Central memory CD8-positive, alpha-beta T cell (primary cell): ENCODE measurements around the gene KLF16.
A peak's percentile ranks its signal among the peaks of the same experiment; 100 is the strongest.
"Not testable (repeated sequence)": the region's sequence is repeated elsewhere in the genome, so short reads cannot be mapped to it uniquely, and the experiment has no call there.

Experiments used
- ATAC-seq: fragments of 150-1000 bp; cut with Tn5 transposase; replicated peaks from 2 replicates; pipeline ENCODE4 v1.10.0; 2022; ENCODE audit warnings: mild to moderate bottlenecking, moderate FRiP score, moderate number of reproducible peaks; ENCODE audit not compliant: poor library complexity, severe bottlenecking; ENCODE audit errors: extremely low read depth
- DNase-seq, 2 donors: peaks; one replicate each; pipeline ENCODE4 v3.0.0; 2021; ENCODE audit warnings: low spot score in 2 of 2
- H3K27ac Mint-ChIP-seq: one replicate; pipeline ENCODE4 v1.8.0; 2022; ENCODE audit warnings: low read depth, mild to moderate bottlenecking, moderate library complexity, mixed read lengths
- H3K27me3 Mint-ChIP-seq: one replicate; pipeline ENCODE4 v1.8.0; 2022; ENCODE audit warnings: mixed read lengths
- H3K36me3 Mint-ChIP-seq: one replicate; pipeline ENCODE4 v1.8.0; 2022; ENCODE audit warnings: mild to moderate bottlenecking, moderate library complexity, mixed read lengths; ENCODE audit not compliant: insufficient read depth
- H3K4me1 Mint-ChIP-seq: one replicate; pipeline ENCODE4 v1.8.0; 2022; ENCODE audit warnings: mixed read lengths
- H3K4me3 Mint-ChIP-seq: one replicate; pipeline ENCODE4 v1.8.0; 2022; ENCODE audit warnings: mild to moderate bottlenecking, moderate library complexity, mixed read lengths
- H3K9me3 Mint-ChIP-seq: one replicate; pipeline ENCODE4 v1.8.0; 2022; ENCODE audit warnings: mixed read lengths

The KLF16 gene

GRCh38 chr19:1902923-1903322, 39.5 kb upstream of the KLF16 start:
- DNase-seq (no peak), ATAC-seq (no peak)
- peaks cover 14% of the 10 kb centered on the region for H3K4me1 Mint-ChIP-seq
- H3K27me3 Mint-ChIP-seq: no peaks in the 10 kb centered on the region
- H3K36me3 Mint-ChIP-seq: peaks cover 16% of the 10 kb centered on the region
- H3K4me3 Mint-ChIP-seq: no peak overlapping the region
- H3K27ac Mint-ChIP-seq: no peak overlapping the region
- H3K9me3 Mint-ChIP-seq: no peaks in the 10 kb centered on the region

GRCh38 chr19:1901940-1902404, 38.6 kb upstream of the KLF16 start:
- no peak overlapping the region for H3K27ac Mint-ChIP-seq
- H3K27me3 Mint-ChIP-seq: no peaks in the 10 kb centered on the region
- DNase-seq (no peak), ATAC-seq (no peak)
- H3K4me3 Mint-ChIP-seq: no peak overlapping the region
- peaks cover 22% of the 10 kb centered on the region for H3K36me3 Mint-ChIP-seq
- peaks cover 21% of the 10 kb centered on the region for H3K4me1 Mint-ChIP-seq
- no peaks in the 10 kb centered on the region for H3K9me3 Mint-ChIP-seq

GRCh38 chr19:1896508-1896907, 33.1 kb upstream of the KLF16 start:
- Mint-ChIP-seq H3K27ac (peak overlapping the region; percentile 96), H3K4me1 (peaks cover 21% of the 10 kb centered on the region), H3K27me3 (no peaks in the 10 kb centered on the region), H3K4me3 (peak overlapping the region; percentile 82), H3K36me3 (peaks cover 18% of the 10 kb centered on the region), H3K9me3 (no peaks in the 10 kb centered on the region)
- ATAC-seq: no peak
- DNase-seq: no peak

GRCh38 chr19:1893791-1894190, 30.4 kb upstream of the KLF16 start:
- peaks cover 21% of the 10 kb centered on the region for H3K4me1 Mint-ChIP-seq
- H3K27ac Mint-ChIP-seq: peak overlapping the region; percentile 32
- ATAC-seq: no peak
- no peaks in the 10 kb centered on the region for H3K27me3 Mint-ChIP-seq
- DNase-seq: no peak
- no peaks in the 10 kb centered on the region for H3K9me3 Mint-ChIP-seq
- H3K36me3 Mint-ChIP-seq: peaks cover 16% of the 10 kb centered on the region
- H3K4me3 Mint-ChIP-seq: no peak overlapping the region

GRCh38 chr19:1889907-1890306, 26.5 kb upstream of the KLF16 start:
- Mint-ChIP-seq H3K27me3 (no peaks in the 10 kb centered on the region), H3K9me3 (no peaks in the 10 kb centered on the region), H3K4me1 (peaks cover 6% of the 10 kb centered on the region), H3K27ac (no peak overlapping the region), H3K4me3 (no peak overlapping the region), H3K36me3 (peaks cover 9% of the 10 kb centered on the region)
- DNase-seq (no peak), ATAC-seq (no peak)

- DNase-seq (no peak), ATAC-seq (no peak)
- Mint-ChIP-seq H3K27ac (no peak overlapping the region), H3K36me3 (peaks cover 20% of the 10 kb centered on the region), H3K27me3 (no peaks in the 10 kb centered on the region), H3K4me3 (no peak overlapping the region), H3K9me3 (no peaks in the 10 kb centered on the region), H3K4me1 (peaks cover 13% of the 10 kb centered on the region)
These were observed 25.0 kb upstream of the KLF16 start for GRCh38 chr19:1888385-1888784.

- not testable (repeated sequence) for H3K4me3 Mint-ChIP-seq, H3K27me3 Mint-ChIP-seq, H3K9me3 Mint-ChIP-seq, DNase-seq, H3K27ac Mint-ChIP-seq, ATAC-seq
- peaks cover 35% of the 10 kb centered on the region for H3K36me3 Mint-ChIP-seq
- peaks cover 29% of the 10 kb centered on the region for H3K4me1 Mint-ChIP-seq
These were observed 23.0 kb upstream of the KLF16 start for GRCh38 chr19:1886360-1886759.

GRCh38 chr19:1885398-1886119, 22.2 kb upstream of the KLF16 start, which contains the start of gene ABHD17A:
Gene ABHD17A, minus strand, starts transcription at chr19:1885496. Its CDS starts 3,930 bp downstream, at chr19:1881566.
- ATAC-seq: peak; percentile 48
- Mint-ChIP-seq H3K27ac (peak within 1 kb of the TSS; percentile 99), H3K4me3 (peak within 1 kb of the TSS; percentile 98), H3K4me1 (peaks cover 29% of the 10 kb centered on the region), H3K36me3 (peaks cover 39% of the 10 kb centered on the region)
- H3K9me3 Mint-ChIP-seq, H3K27me3 Mint-ChIP-seq: not testable (repeated sequence)
- DNase-seq: peak; percentile 89 to 94

GRCh38 chr19:1884719-1885334, 21.4 kb upstream of the KLF16 start:
- Mint-ChIP-seq H3K27ac (peak overlapping the region; percentile 99), H3K4me3 (peak overlapping the region; percentile 98), H3K4me1 (peaks cover 29% of the 10 kb centered on the region), H3K27me3 (no peaks in the 10 kb centered on the region), H3K36me3 (peaks cover 41% of the 10 kb centered on the region), H3K9me3 (no peaks in the 10 kb centered on the region)
- DNase-seq (no peak), ATAC-seq (no peak)

- H3K36me3 Mint-ChIP-seq: peaks cover 41% of the 10 kb centered on the region
- peak overlapping the region; percentile 99 for H3K27ac Mint-ChIP-seq
- H3K4me1 Mint-ChIP-seq: peaks cover 29% of the 10 kb centered on the region
- no peaks in the 10 kb centered on the region for H3K27me3 Mint-ChIP-seq
- peak; percentile 12 for ATAC-seq
- H3K4me3 Mint-ChIP-seq: peak overlapping the region; percentile 98
- no peak for DNase-seq
- H3K9me3 Mint-ChIP-seq: no peaks in the 10 kb centered on the region
These were observed 20.9 kb upstream of the KLF16 start for GRCh38 chr19:1884291-1884718.

- no peaks in the 10 kb centered on the region for H3K27me3 Mint-ChIP-seq
- peak overlapping the region; percentile 98 for H3K4me3 Mint-ChIP-seq
- DNase-seq (no peak), ATAC-seq (peak; percentile 7)
- H3K4me1 Mint-ChIP-seq: peaks cover 29% of the 10 kb centered on the region
- peak overlapping the region; percentile 99 for H3K27ac Mint-ChIP-seq
- H3K36me3 Mint-ChIP-seq: peaks cover 41% of the 10 kb centered on the region
- no peaks in the 10 kb centered on the region for H3K9me3 Mint-ChIP-seq
These were observed 20.4 kb upstream of the KLF16 start for GRCh38 chr19:1883784-1884183.

- Mint-ChIP-seq H3K9me3 (no peaks in the 10 kb centered on the region), H3K36me3 (peaks cover 42% of the 10 kb centered on the region), H3K4me1 (peaks cover 29% of the 10 kb centered on the region), H3K27me3 (no peaks in the 10 kb centered on the region), H3K27ac (peak overlapping the region; percentile 99), H3K4me3 (peak overlapping the region; percentile 98)
- DNase-seq (no peak), ATAC-seq (no peak)
These were observed 19.7 kb upstream of the KLF16 start for GRCh38 chr19:1882786-1883692.
